ENCODE results near the gene KCNMA1.

Gene KCNMA1

DNA sequence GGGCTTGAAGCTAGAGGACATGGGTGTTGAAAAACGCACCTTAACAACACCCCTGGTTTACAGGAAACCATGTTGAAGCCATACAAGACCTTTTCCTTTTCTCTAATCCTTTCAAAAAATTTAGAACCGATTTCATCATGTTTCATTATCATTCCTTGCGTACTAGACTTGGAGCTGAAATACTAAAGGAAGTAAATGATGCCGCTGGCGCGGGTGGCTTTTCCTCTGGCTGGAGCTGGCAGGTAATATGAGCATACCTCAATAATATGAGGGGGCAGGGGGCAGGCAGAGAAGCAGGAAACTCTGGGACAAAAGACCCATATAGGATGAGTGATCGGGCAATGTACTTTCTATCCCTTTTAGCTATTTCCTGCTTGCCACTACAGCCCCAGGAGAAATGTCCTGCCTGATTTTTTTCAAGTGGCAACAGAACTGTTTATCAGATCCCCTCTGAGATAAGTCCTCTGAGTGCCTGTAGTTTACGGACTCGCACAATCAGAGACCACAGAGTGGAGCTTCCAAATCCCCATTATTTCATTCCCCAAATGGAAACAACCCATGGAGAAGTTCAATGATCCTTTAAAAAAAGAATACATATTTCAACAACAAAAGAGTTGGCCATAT, 450.1 kb downstream of the KCNMA1 start:
- H3K4me3 ChIP-seq (ENCODE audit: low read depth, low read length): no peak overlapping the region
- TF ChIP-seq, protein P1, sequence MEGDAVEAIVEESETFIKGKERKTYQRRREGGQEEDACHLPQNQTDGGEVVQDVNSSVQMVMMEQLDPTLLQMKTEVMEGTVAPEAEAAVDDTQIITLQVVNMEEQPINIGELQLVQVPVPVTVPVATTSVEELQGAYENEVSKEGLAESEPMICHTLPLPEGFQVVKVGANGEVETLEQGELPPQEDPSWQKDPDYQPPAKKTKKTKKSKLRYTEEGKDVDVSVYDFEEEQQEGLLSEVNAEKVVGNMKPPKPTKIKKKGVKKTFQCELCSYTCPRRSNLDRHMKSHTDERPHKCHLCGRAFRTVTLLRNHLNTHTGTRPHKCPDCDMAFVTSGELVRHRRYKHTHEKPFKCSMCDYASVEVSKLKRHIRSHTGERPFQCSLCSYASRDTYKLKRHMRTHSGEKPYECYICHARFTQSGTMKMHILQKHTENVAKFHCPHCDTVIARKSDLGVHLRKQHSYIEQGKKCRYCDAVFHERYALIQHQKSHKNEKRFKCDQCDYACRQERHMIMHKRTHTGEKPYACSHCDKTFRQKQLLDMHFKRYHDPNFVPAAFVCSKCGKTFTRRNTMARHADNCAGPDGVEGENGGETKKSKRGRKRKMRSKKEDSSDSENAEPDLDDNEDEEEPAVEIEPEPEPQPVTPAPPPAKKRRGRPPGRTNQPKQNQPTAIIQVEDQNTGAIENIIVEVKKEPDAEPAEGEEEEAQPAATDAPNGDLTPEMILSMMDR (IDR thresholded peaks at IDR 0.05; ENCODE audit: control insufficient read depth, extremely low read depth, insufficient read depth): no peak
- DNase-seq (ENCODE audit: low read depth): no peak

DNA sequence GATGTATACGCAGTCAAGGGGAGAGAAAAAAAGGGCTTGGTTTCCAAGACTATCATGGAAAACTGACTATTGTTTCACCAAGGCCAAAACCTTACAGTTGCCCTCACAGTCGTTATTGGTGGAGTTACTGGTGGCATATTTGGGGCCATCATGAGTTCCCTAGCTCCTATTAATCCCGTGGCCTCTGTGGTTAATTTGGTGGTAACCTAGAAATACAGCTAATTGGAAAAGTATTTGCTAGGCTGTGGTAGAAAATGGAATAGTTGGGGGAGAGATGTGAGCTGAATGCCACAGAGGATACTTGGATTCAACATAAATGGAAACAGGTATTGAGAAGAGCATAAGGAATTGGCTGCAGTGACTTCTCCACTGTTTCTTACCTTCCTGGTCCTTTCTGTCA, 450.7 kb downstream of the KCNMA1 start:
- DNase-seq (ENCODE audit: low read depth): no peak
- H3K4me3 ChIP-seq (ENCODE audit: low read depth, low read length): no peak overlapping the region
- TF ChIP-seq, protein P1 (IDR thresholded peaks at IDR 0.05; ENCODE audit: control insufficient read depth, extremely low read depth, insufficient read depth): no peak

DNA sequence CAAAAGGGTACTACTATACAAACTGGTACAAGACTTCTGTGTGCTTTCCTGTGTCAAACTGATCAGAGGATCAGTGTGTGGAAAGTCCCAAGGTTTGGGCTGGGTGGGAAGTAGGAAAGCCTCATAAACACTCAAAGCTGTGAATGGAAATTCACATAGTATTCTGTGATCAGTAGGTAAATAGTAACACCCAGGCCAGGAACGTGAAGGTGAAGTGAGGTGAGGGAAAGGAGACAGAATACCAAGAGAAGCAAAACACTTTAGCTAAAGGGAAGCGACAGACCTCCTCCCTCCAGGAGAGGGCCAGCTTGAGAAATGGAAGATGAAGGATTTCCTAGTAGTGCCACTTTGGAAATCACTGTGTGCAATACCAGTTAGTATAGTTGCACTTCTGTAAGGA, 451.9 kb downstream of the KCNMA1 start:
- DNase-seq (ENCODE audit: low read depth): peak; percentile 7
- TF ChIP-seq, protein P1 (IDR thresholded peaks at IDR 0.05; ENCODE audit: control insufficient read depth, extremely low read depth, insufficient read depth): no peak
- no peak overlapping the region for H3K4me3 ChIP-seq (ENCODE audit: low read depth, low read length)

DNA sequence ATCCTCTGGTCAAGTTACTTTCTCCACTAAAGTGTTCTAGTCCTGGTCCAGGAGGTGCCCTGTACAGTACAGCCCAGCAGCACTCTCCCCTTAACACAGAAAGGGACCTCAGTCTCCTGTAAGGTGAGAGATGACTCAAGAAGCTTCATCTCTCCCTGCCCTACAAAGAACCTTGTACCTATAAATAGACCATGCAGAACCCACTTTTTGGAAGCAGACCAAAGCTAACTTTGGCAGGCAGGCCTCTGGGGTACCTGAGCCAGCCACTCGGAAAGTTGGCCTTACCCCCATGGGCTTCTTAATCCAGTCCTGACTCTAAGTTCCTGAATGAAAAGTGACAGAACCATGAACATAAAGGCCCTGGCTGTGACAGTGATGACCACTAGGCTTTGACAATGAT, 454.8 kb downstream of the KCNMA1 start:
- TF ChIP-seq, protein P1 (IDR thresholded peaks at IDR 0.05; ENCODE audit: control insufficient read depth, extremely low read depth, insufficient read depth): no peak
- no peak overlapping the region for H3K4me3 ChIP-seq (ENCODE audit: low read depth, low read length)
- no peak for DNase-seq (ENCODE audit: low read depth)

DNA sequence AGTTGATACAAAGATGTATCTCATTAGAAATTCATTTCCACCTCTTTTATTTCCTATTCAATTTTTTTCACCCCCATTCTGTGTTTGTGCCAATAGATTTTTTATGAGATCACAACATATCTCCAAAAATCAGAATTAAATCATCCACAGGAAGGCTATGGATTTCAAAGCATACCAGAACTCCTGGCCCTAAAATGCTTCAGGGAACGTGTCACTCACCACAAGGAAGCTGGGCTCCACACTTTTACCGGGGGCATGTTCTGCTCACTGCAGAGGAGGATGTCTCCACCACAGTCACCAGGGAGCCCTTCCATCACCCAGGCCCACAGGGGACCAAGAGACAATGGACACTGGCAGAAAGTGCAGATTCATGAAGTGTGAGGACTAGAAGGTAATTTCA, 456.8 kb downstream of the KCNMA1 start:
- no peak for DNase-seq (ENCODE audit: low read depth)
- TF ChIP-seq, protein P1 (IDR thresholded peaks at IDR 0.05; ENCODE audit: control insufficient read depth, extremely low read depth, insufficient read depth): no peak

DNA sequence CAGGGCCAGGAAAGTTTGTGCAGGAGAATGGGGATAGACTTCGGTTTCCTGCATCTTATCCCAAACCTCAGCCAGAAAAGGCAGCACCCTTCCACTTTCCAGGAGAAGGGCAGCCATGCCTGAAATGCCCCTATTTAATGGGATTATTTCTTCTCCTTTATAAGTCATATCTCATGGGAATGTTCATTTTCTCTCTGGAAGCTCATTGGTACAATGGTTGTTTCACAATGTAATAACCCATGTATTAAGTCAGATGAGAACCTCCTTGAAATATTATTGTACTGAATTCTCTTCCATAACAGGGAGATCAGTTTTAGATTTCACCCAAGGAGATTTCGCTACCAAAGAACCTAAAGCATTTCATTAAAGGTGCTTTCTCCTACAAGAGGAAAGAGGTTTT, 457.5 kb downstream of the KCNMA1 start:
- no peak overlapping the region for H3K4me3 ChIP-seq (ENCODE audit: low read depth, low read length)
- TF ChIP-seq, protein P1 (IDR thresholded peaks at IDR 0.05; ENCODE audit: control insufficient read depth, extremely low read depth, insufficient read depth): no peak
- DNase-seq (ENCODE audit: low read depth): no peak

More for the DNA sequence above, 456.8 kb downstream of the KCNMA1 start:
- H3K4me3 ChIP-seq (ENCODE audit: low read depth, low read length): no peak overlapping the region

Data from LNCaP clone FGC (cell line).